GM12864 (cell line): ENCODE measurements around the gene SERPINB6.
"Not testable (repeated sequence)": the region's sequence is repeated elsewhere in the genome, so short reads cannot be mapped to it uniquely, and the experiment has no call there.

Experiments used
- DNase-seq: peaks from one replicate; pipeline ENCODE4 v3.0.0-alpha.2; 2011; ENCODE audit warnings: low read depth
- H3K4me3 ChIP-seq: 2 replicates; pipeline ENCODE4 v1.5.1; 2011; ENCODE audit warnings: mild to moderate bottlenecking, low read depth, low read length, control low read depth
- CTCF ChIP-seq: IDR thresholded peaks from 2 replicates; pipeline ENCODE4 v1.5.1; 2011; ENCODE audit warnings: low read depth, mild to moderate bottlenecking, moderate library complexity, low read length, control low read depth, inconsistent platforms; ENCODE audit errors: missing control alignments

Gene SERPINB6

GRCh38 chr6:2976571-2977085, 5.3 kb upstream of the SERPINB6 start:
- no peak for TF ChIP-seq CTCF
- DNase-seq = no peak
- no peak overlapping the region for H3K4me3 ChIP-seq

- no peak for TF ChIP-seq CTCF
- H3K4me3 ChIP-seq = no peak overlapping the region
- no peak for DNase-seq
These were observed 4.7 kb upstream of the SERPINB6 start for GRCh38 chr6:2976060-2976459.

DNA sequence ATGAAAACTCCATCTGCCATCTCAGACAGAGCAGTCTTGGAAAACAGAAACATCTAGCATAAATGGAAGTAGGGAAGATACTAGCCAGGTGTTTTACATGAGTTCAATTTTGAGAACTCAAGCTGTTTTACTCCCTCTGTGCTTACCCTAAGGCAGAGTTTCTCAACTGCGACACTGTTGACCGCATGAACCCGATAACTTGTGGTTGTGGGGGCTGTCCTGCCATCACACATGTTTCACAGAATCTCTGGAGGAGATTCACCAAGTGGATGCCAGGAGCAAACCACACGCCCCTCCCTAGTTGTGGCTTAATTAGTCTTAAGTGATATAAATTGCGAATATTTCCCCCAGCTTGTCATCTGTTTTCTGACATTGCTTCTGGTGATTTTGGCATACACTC, 2.3 kb upstream of the SERPINB6 start:
- TF ChIP-seq CTCF = no peak
- no peak overlapping the region for H3K4me3 ChIP-seq
- DNase-seq = no peak

DNA sequence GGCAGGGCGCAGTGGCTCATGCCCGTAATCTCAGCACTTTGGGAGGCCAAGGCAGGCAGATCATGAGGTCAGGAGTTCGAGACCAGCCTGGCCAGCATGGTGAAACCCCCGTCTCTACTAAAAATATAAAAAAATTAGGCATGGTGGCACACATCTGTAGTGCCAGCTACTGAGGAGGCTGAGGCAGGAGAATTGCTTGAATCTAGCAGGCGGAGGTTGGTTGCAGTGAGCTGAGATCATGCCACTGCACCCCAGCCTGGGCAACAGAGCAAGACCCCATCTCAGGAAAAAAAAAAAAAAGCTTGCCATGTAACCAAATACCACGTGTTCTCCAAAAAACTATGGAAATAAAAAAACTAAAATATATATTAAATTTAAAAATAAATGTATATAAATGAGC, 1.8 kb upstream of the SERPINB6 start:
- DNase-seq = not testable (repeated sequence)

GRCh38 chr6:2972685-2973084, 1.3 kb upstream of the SERPINB6 start:
- not testable (repeated sequence) for DNase-seq, H3K4me3 ChIP-seq

More for the DNA sequence above, 1.8 kb upstream of the SERPINB6 start:
- not testable (repeated sequence) for H3K4me3 ChIP-seq

DNA sequence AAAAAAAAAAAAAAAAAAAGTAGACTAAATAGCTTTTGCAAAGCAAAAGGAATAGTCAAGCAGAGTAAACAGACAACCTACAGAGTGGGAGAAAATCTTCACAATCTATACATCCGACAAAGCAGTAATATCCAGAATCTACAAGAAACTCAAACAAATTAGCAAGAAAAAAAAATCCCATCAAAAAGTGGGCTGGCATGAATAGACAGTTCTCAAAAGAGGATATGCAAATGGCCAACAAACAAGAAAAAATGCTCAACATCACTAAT, 786 bp upstream of the SERPINB6 start:
- not testable (repeated sequence) for DNase-seq, H3K4me3 ChIP-seq

GRCh38 chr6:2970753-2971419, 481 bp downstream of the SERPINB6 start:
- no peak overlapping the region for H3K4me3 ChIP-seq
- no peak for DNase-seq
- no peak for TF ChIP-seq CTCF

DNA sequence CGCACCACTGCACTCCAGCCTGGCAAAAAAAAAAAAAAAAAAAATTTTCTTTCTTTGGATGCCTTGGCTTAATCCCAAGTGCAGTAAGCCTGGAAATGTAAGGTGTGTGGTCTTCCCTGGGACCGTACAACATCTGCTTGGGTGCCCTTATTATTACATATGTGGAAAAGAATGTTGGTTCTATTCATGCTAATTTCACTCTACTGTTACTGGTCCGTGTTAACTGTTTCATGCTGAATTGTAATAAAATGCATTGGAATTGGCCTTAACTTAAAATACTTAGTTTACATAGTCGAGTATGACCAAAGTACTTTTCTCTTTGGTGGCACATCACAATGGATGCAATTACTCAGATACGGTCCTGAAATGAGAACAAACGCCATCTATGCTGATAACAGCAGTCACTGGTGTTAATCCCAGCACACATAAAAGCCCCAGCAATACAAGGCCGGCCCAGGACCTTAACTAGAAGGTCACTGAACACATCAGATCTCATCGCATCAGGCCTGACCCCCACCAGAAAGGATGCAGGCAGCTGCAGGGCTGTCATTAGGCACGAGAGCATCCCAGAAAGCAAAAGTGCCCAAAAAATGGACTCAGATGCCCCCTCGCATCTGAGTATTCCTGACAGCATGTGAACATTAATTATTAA, 1.2 kb downstream of the SERPINB6 start:
- DNase-seq = no peak
- no peak overlapping the region for H3K4me3 ChIP-seq
- no peak for TF ChIP-seq CTCF
